GM19035 (cell line): ENCODE data around the gene AMZ1.
"Not testable (repeated sequence)": the region's sequence is repeated elsewhere in the genome, so short reads cannot be mapped to it uniquely, and the experiment has no call there.

Experiments
- ATAC-seq: cut with Tn5 transposase; IDR thresholded peaks from one replicate; pipeline ENCODE4 v1.9.1; 2021; ENCODE audit not compliant: unreplicated experiment

The AMZ1 gene

DNA sequence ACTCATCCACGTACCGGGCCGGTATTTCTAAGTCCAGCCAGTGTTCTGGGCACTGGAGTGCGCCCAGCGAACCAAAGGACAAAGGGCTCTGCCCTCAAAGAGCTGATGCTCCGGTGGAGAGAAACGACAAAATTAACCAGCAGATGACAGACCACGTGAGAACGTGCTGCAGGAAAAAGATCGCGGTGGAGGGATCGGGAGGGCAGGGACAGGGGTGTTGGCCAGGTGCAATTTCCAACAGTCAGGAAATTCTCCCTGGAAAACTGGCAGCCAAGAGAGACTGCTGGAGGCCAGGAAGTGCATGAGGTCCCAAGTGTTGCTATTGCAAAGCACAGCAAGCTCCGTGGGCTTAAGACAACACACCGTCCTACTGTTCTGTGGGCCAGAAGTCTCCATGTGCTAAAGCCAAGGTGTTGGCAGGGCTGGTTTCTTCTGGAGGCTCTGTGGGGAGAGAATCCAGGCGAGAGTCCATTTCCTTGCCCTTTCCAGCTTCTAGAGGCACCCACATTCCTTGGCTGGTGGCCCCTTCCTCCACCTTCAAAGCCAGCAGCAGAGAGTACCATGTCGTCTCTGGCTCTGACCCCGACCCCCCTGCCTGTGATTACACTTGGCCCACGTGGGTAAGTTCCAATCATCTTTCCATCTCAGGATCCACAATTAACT is 21.3 kb upstream of the AMZ1 start:
- no peak for ATAC-seq

- ATAC-seq: no peak
Measured at GRCh38 chr7:2667843-2668242, 20.2 kb upstream of the AMZ1 start.

- no peak for ATAC-seq
Measured at GRCh38 chr7:2668401-2668800, 19.6 kb upstream of the AMZ1 start.

DNA sequence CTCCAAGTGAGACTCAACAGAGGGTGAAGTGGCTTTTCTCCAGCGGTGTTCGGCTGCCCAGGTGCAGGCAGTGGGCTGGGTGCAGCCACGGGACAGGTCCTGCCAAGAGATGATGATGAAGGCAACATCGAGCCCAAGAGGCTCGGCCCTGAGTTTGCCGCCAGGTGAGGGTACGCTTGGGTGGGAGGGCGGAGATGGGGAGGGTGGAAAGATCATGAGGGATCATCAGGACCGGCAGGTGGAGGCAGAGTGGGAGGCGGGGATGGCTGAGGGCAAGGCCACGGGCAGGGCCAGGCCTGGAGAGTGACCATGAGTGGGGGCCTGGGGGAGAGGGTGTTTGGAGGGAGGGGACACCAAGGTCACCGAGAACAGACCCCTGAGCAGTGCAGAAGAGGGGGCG is 17.8 kb upstream of the AMZ1 start:
- ATAC-seq: no peak

- no peak for ATAC-seq
Measured at GRCh38 chr7:2670720-2671391, 17.1 kb upstream of the AMZ1 start.

DNA sequence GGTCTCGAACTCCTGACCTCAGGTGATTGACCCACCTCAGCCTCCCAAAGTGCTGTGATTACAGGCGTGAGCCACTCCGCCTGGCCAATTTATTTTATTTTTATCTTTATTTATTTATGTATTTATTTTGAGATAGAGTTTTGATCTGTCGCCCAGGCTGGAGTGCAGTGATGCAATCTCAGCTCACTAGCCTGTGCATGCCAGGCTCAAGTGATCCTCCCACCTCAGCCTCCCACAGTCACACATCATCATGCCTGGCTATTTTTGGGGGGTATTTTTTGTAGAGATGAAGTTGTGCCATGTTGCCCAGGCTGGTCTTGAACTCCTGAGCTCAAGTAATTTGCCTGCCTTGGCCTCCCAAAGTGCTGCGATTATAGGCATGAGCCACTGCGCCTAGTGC is 14.8 kb upstream of the AMZ1 start:
- ATAC-seq: not testable (repeated sequence)

GRCh38 chr7:2673934-2674333 is 14.1 kb upstream of the AMZ1 start:
- ATAC-seq: no peak

DNA sequence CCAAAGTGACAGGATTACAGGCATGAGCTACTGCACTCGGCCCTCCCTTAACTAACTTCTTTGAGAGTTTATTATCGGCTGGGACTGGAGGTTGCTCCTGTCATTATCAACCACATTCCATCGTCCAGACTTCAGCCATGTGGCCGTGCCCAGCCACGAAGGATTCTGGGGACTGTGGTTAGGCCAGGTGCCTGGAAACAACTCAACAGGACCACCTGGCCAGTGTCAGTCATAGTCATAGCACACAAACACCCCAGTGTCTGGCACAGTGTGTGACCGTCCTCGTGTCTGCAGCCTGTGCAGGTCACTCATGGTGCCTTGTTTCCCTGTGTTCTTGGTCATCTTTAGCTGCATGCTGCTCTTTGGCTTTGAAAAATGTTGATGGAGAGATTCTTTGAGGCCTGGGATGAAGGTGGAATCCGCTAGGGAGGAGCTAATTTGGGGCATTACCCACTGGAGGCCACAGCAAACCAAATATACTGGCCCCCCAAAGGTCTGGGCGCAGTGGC is 12.7 kb upstream of the AMZ1 start:
- no peak for ATAC-seq

- ATAC-seq: not testable (repeated sequence)
Measured at GRCh38 chr7:2676576-2676975, 11.4 kb upstream of the AMZ1 start.

DNA sequence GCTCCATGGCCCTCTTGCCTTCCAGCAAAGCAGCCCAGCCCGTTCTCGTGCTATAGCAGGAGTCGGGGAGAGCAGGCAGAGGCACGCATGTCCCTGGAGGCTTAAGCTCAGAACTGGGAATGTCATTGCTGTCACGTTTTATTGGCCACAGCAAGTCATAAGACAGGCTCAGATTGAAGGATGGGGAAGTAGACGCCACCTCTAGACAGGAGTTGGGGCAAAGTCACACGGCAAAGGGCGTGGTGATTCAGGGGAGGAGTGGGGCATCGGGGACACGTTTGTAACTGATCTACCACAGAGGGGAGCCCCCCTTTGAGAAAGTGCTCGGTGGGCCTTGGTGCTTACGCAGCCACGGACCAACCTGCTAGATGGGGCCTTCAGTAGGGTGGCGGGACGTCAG is 9.5 kb upstream of the AMZ1 start:
- not testable (repeated sequence) for ATAC-seq

GRCh38 chr7:2679135-2680127 is 8.6 kb upstream of the AMZ1 start:
- ATAC-seq: not testable (repeated sequence)

DNA sequence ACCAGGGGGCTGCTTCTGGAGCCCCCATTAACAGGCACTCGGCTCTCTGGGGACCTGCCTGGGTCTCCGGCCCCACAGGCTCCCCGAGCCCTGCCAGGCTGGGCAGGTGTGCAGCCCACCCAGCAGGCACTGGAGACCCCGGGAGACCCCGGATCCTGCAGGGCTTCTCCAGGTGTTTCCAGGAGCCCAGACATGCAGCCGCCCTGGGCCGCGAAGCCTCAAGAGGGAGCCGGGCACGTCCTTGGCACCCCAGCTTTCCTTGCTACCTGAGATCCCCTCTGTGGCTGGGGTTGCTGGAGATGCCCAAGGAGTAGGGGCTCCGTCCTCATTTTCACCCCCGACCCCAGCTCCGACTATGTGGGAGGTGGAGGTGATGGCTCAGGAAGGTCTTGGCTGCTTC is 7.7 kb upstream of the AMZ1 start:
- ATAC-seq: no peak

DNA sequence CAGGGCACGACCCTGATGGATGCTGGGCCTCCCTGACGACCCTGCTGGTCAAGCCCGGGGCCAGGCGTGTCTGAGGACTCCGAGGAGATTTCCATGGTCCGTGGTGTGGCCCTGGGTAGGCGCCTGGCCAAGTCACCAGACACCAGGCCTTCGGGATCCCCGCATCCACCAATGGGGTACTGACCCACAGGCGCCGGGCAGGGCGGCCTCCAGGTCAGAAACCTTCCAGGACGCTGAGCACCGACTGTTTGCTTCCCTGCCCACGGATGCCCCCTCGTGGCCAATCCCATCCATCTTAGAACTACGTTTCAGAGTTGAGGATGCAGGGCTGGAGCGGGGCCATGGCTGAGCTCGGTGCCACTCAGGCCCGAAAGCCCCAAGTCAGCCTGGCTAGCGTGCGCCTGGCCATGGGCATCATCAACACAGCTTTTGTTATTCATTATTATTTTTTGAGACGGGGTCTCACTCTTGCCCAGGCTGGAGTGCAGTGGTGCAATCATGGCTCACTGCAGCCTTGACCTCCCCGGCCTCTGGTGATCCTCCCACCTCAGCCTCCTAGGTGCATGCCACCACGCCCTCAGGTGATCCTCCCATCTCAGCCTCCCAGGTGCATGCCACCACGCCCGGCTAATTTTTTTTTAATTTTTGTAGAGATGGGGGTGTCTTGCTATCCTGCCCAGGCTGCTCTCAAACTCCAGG is 7.1 kb upstream of the AMZ1 start:
- ATAC-seq: no peak

DNA sequence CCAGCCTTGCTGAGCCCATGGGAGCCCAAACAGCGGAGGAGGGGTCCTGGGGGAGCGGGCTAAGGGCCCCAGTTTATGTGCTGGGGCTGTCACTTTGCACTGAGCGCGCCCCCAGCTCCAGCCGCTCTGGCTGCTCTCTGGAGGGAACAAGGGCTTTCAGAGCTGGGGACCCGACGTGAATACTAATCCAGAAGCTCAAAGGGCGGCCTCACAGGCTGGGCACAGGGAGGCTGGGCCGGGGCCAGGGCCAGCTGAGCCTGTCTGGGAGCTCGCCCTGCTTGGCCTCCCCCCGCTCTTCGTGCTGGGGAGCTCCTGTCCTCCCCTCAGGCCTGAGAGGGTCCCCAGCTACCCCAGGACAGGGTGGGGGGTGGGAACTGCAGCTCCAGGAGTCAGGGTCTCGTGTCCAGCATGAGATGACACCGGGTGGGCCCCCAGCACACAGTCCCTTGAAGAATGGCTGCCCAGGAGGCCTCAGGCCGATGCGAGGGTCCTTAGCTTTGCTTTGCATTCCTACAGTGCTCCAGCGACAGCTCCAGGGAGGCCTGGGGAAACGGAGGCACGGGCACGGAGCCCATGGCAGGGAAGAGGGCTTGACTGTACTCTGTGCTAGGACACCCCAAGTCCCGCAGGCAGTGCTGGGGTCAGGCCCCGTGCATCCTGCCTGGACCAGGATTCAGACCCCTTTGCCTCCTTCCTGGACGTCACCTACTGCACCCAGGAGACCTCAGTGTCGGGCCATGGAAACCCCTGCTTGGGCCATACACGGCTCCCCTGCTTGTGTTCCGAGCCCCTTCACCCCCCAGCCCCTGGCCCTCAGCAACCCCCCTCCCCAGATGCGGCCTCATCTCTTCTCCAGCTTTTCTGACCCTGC is 5.8 kb upstream of the AMZ1 start:
- no peak for ATAC-seq

DNA sequence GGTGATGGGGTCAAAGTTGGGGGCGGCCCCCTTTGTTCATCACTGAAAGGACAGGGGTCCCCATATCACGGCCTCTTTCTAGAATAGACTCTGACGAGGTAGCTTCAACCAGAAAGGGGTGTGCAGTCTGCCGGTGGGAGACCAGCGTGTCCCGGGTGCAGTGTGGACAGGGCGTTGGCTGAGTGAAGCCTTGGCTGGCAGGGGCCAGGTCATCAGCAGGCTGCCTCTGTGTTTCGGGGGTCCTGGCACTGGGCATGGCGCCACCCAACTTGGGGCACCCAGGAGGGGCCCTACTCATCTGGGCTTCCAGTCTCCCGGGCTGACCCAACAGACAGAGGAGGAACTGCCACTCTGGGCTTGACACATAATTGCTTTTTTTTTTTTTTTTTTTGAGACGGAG is 3.5 kb upstream of the AMZ1 start:
- ATAC-seq: no peak

GRCh38 chr7:2686101-2686500 is 1.9 kb upstream of the AMZ1 start:
- no peak for ATAC-seq

- ATAC-seq: no peak
Measured at GRCh38 chr7:2687338-2687869, 598 bp upstream of the AMZ1 start.

- peak; percentile 64 for ATAC-seq
Measured at GRCh38 chr7:2688409-2689342, 674 bp downstream of the AMZ1 start.
